ENCODE results near the gene GFOD1.
"Not testable (repeated sequence)": the region's sequence is repeated elsewhere in the genome, so short reads cannot be mapped to it uniquely, and the experiment has no call there.

Gene GFOD1

GRCh38 chr6:13434777-13435176 lies 52.6 kb downstream of the GFOD1 start:
- TF ChIP-seq ESRRG (CRISPR knock-in tag; IDR thresholded peaks at IDR 0.05): no peak
- no peak for TF ChIP-seq TSHZ2 (CRISPR knock-in tag; IDR thresholded peaks at IDR 0.05)
- TF ChIP-seq TCF4 (CRISPR knock-in tag; IDR thresholded peaks at IDR 0.05; ENCODE audit: borderline replicate concordance): no peak
- TF ChIP-seq ARNTL (CRISPR knock-in tag; IDR thresholded peaks at IDR 0.05; ENCODE audit: borderline replicate concordance, low read depth): no peak
- no peak for TF ChIP-seq ISL1 (CRISPR knock-in tag; IDR thresholded peaks at IDR 0.05)
- no peak for TF ChIP-seq CSDC2 (CRISPR knock-in tag; IDR thresholded peaks at IDR 0.05)
- TF ChIP-seq ZFP3 (CRISPR knock-in tag; IDR thresholded peaks at IDR 0.05): no peak
- TF ChIP-seq CSRNP3 (CRISPR knock-in tag; IDR thresholded peaks at IDR 0.05): no peak
- TF ChIP-seq TOX (CRISPR knock-in tag; IDR thresholded peaks at IDR 0.05; ENCODE audit: borderline replicate concordance): no peak
- TF ChIP-seq ZNF70 (CRISPR knock-in tag; IDR thresholded peaks at IDR 0.05): no peak
- no peak for TF ChIP-seq ZFP30 (CRISPR knock-in tag; IDR thresholded peaks at IDR 0.05)
- no peak for ATAC-seq

DNA sequence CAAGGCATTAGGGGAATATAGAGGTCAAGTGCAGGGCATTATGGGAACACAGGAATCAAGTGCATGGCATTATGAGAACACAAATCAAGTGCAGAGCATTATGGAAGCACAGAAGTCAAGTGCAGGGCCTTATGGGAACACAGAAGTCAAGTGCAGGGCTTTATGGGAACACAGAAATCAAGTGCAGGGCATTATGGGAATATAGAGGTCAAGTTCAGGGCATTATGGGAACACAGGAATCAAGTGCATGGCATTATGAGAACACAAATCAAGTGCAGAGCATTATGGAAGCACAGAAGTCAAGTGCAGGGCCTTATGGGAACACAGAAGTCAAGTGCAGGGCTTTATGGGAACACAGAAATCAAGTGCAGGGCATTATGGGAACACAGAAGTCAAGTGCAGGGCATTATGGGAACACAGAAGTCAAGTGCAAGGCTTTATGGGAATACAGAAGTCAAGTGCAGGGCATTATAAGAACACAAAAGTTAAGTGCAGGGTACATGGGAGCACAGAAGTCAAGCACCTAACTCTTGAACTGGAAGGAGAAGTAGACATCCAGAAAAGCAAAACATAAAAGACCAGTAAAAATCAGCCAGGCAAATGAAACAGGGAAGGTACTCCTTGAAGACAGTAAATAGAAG lies 53.1 kb downstream of the GFOD1 start:
- not testable (repeated sequence) for ATAC-seq

GRCh38 chr6:13433709-13434121 lies 53.7 kb downstream of the GFOD1 start:
- TF ChIP-seq ZNF70 (CRISPR knock-in tag; IDR thresholded peaks at IDR 0.05) (no peak), ZFP3 (CRISPR knock-in tag; IDR thresholded peaks at IDR 0.05) (no peak), RARB (CRISPR knock-in tag; IDR thresholded peaks at IDR 0.05) (no peak), OSR1 (CRISPR knock-in tag; IDR thresholded peaks at IDR 0.05) (no peak), ESRRG (CRISPR knock-in tag; IDR thresholded peaks at IDR 0.05) (no peak), GLIS3 (CRISPR knock-in tag; IDR thresholded peaks at IDR 0.05) (no peak), PPARA (CRISPR knock-in tag; IDR thresholded peaks at IDR 0.05; ENCODE audit: borderline replicate concordance) (no peak), TOX (CRISPR knock-in tag; IDR thresholded peaks at IDR 0.05; ENCODE audit: borderline replicate concordance) (no peak), CSDC2 (CRISPR knock-in tag; IDR thresholded peaks at IDR 0.05) (no peak), ZNF565 (CRISPR knock-in tag; conservative IDR thresholded peaks at IDR 0.05; ENCODE audit: low read depth) (no peak), CSRNP3 (CRISPR knock-in tag; IDR thresholded peaks at IDR 0.05) (no peak), CREB5 (CRISPR knock-in tag; IDR thresholded peaks at IDR 0.05; ENCODE audit: low read depth) (no peak), ZFP30 (CRISPR knock-in tag; IDR thresholded peaks at IDR 0.05) (no peak), ZNF8 (CRISPR knock-in tag; IDR thresholded peaks at IDR 0.05) (no peak), PATZ1 (CRISPR knock-in tag; IDR thresholded peaks at IDR 0.05; ENCODE audit: borderline replicate concordance) (no peak), ZC3H10 (CRISPR knock-in tag; IDR thresholded peaks at IDR 0.05) (no peak)
- TF ChIP-seq, protein P1, sequence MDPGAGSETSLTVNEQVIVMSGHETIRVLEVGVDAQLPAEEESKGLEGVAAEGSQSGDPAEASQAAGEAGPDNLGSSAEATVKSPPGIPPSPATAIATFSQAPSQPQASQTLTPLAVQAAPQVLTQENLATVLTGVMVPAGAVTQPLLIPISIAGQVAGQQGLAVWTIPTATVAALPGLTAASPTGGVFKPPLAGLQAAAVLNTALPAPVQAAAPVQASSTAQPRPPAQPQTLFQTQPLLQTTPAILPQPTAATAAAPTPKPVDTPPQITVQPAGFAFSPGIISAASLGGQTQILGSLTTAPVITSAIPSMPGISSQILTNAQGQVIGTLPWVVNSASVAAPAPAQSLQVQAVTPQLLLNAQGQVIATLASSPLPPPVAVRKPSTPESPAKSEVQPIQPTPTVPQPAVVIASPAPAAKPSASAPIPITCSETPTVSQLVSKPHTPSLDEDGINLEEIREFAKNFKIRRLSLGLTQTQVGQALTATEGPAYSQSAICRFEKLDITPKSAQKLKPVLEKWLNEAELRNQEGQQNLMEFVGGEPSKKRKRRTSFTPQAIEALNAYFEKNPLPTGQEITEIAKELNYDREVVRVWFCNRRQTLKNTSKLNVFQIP (CRISPR knock-in tag; IDR thresholded peaks at IDR 0.05; ENCODE audit: borderline replicate concordance, low read depth): no peak
- ATAC-seq: no peak

Data from SK-N-SH treated with all-trans-retinoic acid at 6 μM for 48 hours (cell line).